ENCODE results near the gene ZDHHC15.
"Not testable (repeated sequence)": the region's sequence is repeated elsewhere in the genome, so short reads cannot be mapped to it uniquely, and the experiment has no call there.

Gene ZDHHC15

DNA sequence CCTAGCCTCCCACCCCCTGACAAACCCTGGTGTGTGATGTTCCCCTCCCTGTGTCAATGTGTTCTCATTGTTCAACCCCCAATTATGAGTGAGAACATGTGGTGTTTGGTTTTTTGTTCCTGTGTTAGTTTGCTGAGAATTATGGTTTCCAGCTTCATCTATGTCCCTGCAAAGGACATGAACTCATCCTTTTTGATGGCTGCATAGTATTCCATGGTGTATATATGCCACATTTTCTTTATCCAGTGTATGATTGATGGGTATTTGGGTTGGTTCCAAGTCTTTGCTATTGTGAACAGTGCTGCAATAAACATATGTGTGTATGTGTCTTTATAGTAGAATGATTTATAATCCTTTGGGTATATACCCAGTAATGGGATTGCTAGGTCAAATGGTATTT, 174.2 kb downstream of the ZDHHC15 start:
- Mint-ChIP-seq H3K9me3 (peaks cover 12 to 14% of the 10 kb centered on the region in 2 donors), H3K36me3 (peaks cover 20 to 29% of the 10 kb centered on the region in 2 donors)
- not testable (repeated sequence) for H3K27ac Mint-ChIP-seq; ATAC-seq (replicated peaks); H3K4me3 Mint-ChIP-seq; DNase-seq; H3K4me1 Mint-ChIP-seq; H3K27me3 Mint-ChIP-seq

- Mint-ChIP-seq H3K4me1 (no peaks in the 10 kb centered on the region), H3K27me3 (no peaks in the 10 kb centered on the region), H3K27ac (no peak overlapping the region), H3K9me3 (peaks cover 4 to 13% of the 10 kb centered on the region in 2 donors), H3K36me3 (peaks cover 17 to 23% of the 10 kb centered on the region in 2 donors), H3K4me3 (no peak overlapping the region)
- ATAC-seq (replicated peaks) (no peak), DNase-seq (no peak)
Observed at GRCh38 chrX:75337525-75337924, 185.3 kb downstream of the ZDHHC15 start.

- Mint-ChIP-seq H3K9me3 (peaks cover 9 to 22% of the 10 kb centered on the region in 2 donors), H3K27me3 (no peaks in the 10 kb centered on the region), H3K27ac (no peak overlapping the region), H3K4me3 (no peak overlapping the region), H3K4me1 (no peaks in the 10 kb centered on the region), H3K36me3 (peaks cover 38 to 43% of the 10 kb centered on the region in 2 donors)
- no peak for ATAC-seq (replicated peaks)
- DNase-seq: no peak
Observed at GRCh38 chrX:75335127-75335458, 187.7 kb downstream of the ZDHHC15 start.

DNA sequence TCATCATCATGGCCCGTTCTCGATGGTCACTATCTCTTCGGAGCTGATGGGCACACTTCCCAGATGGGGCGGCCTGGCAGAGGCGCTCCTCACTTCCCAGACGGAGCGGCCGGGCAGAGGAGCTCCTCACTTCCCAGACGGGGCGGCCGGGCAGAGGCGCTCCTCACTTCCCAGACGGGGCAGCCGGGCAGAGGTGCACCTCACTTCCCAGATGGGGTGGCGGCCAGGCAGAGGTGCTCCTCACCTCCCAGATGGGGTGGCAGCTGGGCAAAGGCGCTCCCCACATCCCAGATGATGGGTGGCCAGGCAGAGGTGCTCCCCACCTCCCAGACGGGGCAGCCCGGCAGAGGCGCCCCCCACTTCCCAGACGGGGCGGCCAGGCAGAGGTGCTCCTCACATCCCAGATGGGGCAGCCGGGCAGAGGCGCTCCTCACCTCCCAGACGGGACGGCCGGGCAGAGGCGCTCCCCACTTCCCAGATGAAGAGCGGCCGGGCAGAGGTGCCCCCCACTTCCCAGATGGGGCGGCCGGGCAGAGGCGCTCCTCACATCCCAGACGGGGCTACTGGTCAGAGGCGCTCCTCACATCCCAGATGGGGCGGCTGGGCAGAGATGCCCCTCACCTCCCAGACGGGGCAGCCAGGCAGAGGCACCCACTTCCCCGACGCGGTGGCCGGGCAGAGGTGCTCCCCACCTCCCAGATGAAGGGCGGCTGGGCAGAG, 188.3 kb downstream of the ZDHHC15 start:
- ATAC-seq (replicated peaks); H3K4me1 Mint-ChIP-seq; H3K27me3 Mint-ChIP-seq; DNase-seq; H3K4me3 Mint-ChIP-seq; H3K27ac Mint-ChIP-seq: not testable (repeated sequence)
- H3K9me3 Mint-ChIP-seq: peaks cover 9 to 22% of the 10 kb centered on the region in 2 donors
- H3K36me3 Mint-ChIP-seq: peaks cover 41 to 47% of the 10 kb centered on the region in 2 donors

DNA sequence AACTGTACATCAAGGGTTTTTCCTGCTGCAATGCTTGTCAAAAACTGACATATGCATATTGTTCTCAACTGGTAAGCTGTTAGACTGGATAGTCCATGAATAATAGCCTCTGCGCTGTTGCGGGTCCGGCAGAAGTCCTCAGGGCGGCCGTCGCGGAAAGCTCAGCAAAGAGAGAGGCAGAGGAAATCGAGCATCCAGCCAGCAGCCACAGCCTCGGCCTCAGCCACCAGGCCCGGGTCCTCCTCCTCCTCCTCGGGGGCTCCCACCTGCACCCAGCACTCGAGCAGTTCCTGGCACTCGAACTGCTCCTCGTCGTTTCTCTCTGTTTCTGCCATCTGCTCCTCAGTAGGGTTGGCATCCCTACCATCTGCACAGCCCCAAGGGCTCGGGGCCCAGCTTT, 195.2 kb downstream of the ZDHHC15 start:
- Mint-ChIP-seq H3K4me1 (no peaks in the 10 kb centered on the region), H3K9me3 (peaks cover 9 to 16% of the 10 kb centered on the region in 2 donors), H3K27ac (no peak overlapping the region), H3K27me3 (no peaks in the 10 kb centered on the region), H3K4me3 (no peak overlapping the region), H3K36me3 (peaks cover 52 to 60% of the 10 kb centered on the region in 2 donors)
- ATAC-seq (replicated peaks) (no peak), DNase-seq (no peak)
